Hematopoietic multipotent progenitor cell treated with erythropoietin and hydrocortisone succinate and interleukin-3 and kit ligand, for 15 days (in vitro differentiated cells): ENCODE data around the gene ZNF514.
"Not testable (repeated sequence)": the region's sequence is repeated elsewhere in the genome, so short reads cannot be mapped to it uniquely, and the experiment has no call there.

Experiments used
- DNase-seq: peaks from one replicate; pipeline ENCODE4 v3.0.0-alpha.2; 2015; ENCODE audit warnings: low spot score

The ZNF514 gene

DNA sequence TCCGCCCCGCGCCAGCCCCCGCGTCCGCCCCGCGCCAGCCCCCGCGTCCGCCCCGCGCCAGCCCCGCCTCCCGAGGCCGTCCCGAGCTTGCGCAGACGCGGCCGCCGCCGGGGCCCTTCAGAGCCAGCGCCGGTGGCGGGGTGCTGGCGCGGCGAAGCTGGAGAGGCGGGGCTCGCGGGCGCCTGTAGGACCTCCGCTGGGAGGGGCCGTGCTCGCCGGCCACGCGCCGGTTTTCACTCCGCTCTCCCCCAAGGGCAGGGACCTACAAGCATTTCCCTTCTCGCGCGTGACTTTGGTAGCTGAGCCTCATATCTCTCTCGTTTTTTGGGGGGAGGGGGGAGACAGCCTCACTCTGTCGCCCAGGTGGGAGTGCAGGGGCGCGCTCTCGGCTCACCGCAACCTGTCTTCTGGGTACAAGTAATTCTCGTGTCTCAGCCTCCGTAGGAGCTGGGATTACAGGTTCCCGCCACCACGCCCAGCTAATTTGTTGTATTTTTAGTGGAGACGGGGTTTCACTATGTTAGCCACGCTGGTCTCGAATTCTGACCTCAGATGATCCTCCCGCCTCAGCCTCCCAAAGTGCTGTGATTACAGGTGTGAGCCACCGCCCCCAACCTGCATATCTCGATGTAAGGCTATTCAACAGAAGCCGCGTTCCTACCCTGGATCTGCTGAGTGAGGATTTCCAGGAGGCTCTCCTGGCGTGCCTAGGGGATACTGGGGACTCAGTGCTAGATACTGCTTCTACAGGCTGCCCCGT lies at the start of gene ZNF514:
TSS of gene ZNF514 (minus strand) at position 159 of the 760 bp plus-strand sequence. CDS start 6,595 bp downstream, outside the sequence.
- peak; percentile 63 for DNase-seq

DNA sequence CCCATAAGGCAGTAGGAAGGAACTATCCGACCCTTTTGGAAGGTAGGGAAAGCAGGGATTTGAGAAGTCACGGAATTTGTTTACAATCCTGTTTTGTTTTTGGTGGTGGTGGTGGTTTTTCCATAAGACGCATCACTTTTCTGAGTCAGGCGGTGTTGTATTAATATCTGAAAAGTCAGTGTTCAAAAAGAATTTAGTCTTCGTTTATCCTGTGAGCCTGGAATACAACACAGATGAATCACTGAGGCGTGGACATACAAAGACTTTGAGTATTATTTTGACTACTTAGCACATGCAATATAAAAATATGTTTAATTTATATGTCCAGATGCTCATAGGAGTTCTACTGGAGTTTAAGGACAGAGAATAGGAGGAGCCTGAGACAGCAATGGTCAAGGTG lies 48.5 kb upstream of the ZNF514 start:
- DNase-seq: no peak

DNA sequence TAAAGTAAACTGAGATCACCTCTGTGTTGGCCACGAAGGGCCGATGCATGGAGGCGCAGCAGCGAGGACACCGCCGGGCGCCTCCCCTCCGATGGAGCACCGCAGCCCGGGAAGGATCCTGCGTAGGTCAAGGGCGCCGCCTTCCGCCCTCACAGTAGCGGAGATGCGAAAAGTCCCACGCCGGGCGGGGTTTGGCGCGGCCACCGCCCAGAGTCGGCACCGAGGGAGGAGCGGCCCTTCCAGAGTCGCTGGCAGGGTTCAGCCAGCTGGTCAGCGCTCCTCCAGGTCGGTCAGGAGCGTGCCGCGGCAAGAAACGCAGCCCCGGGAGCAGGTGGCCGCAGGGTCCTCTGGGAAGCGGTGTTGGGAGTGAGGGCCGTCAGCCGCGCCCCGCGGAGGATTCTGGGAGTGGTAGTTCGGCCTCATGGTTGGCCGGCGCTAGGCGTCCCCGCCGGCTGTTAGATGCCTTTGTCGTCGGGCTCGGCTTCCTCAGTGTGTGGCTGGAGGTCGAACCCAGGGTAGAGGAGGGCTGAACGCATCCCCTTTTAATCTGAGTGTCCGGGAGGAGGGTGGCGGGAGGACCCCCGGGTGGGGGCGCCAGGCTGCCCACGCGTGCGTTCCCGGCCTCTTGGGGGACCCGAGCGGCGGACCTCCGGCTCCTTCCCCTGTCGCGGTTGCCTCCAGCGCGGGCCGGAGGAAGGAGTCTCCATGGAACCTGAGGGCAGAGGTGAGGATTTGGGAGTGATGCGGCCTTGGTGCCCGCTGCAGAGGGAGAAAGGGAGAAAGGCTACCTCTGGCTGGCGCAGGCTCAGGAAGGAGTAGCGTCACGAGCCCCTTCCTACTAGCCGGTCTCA lies 47.7 kb upstream of the ZNF514 start, which contains the start of gene ZNF892:
TSS of gene ZNF892 (plus strand) at position 411 of the 851 bp plus-strand sequence. CDS start at position 706, 295 bp downstream.
- peak; percentile 38 for DNase-seq

DNA sequence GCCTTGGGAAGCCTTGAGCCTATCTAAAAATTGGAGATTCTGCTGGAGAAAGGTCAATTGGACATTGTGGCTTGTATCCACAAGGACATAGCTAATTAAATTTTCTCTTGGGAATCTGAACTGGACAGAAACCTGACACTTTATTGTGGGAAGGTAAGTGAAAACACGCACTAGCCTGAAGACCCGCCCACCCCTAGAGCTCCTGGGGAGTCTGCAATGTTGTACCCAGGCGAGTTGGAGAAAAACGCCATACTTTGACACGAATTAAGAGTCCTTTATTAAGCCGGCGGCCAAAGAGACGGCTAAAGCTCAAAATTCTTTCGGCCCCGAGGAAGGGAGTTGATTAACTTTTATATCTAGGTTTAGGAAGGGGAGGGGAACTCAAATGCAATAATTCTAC lies 46.4 kb upstream of the ZNF514 start:
- no peak for DNase-seq

DNA sequence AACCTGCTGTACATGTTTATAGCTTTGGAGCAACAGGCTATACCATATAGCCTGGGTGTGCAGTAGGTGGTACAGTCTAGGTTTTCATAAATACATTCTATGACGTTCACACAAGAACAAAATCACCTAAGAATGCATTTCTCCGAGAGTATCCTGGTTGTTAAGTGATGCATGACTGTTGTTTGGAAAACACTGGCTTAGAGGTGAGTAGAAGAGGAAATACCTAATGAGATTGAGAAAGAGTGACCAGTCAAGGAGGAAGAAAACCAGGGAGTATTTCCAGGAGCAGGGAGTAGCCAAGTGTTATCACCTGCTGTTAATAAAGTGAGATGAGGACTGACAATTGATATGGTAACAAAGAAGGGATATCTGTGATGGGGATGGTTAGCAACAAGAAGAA lies 44.7 kb upstream of the ZNF514 start:
- no peak for DNase-seq

DNA sequence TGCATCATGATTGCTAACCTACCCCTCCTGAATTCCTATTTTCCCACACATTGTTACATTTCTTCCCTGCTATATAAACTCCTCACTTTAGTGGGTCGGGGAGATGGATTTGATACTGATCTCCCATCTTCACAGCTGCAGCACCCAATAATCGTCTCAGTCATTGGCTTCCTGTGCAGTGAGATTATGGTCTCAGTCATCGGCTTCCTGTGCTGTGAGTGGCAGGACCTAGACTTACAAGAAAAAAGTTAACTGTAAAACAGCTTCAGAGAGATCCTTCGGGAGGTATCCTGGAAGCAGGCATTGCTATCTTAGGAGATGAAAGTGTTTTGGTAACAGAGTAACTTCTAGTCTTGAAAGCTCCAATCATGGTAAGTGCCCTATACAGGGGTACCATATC lies 44.3 kb upstream of the ZNF514 start:
- DNase-seq: no peak

DNA sequence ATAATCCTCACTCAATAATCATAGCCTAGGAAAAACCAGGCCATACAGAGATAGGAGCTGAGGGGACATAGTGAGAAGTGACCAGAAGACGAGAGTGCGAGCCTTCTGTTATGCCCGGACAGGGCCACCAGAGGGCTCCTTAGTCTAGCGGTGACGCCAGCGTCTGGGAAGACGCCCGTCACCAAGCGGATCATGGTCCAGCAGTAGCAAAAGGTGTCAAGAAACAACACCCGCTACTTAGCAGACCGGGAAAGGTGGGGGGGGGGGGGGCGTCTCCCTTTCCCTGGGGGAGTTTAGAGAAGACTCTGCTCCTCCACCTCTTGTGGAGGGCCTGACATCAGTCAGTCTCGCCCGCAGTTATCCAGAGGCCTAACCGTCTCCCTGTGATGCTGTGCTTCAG lies 33.3 kb upstream of the ZNF514 start:
- not testable (repeated sequence) for DNase-seq

GRCh38 chr2:95185973-95186372 lies 26.3 kb upstream of the ZNF514 start:
- DNase-seq: no peak

DNA sequence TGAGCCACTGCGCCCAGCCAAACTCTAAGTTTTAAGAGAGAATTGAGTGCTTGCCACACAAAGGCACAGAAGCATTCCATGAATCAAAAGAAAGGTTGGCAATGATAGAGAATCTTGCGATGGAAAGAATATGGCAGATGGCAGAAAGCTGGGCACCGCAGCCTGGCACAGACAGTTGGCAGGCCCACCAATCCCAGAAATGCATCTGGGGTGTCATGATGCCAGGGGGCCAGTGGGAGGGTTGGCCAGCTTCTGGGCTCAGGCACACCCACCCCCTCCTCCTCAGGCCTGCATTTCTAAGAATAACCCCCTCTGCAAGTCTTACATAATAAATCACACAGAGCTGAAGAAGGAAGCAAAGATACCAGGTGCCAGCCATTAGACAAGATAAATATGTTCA lies 25.5 kb upstream of the ZNF514 start:
- no peak for DNase-seq

DNA sequence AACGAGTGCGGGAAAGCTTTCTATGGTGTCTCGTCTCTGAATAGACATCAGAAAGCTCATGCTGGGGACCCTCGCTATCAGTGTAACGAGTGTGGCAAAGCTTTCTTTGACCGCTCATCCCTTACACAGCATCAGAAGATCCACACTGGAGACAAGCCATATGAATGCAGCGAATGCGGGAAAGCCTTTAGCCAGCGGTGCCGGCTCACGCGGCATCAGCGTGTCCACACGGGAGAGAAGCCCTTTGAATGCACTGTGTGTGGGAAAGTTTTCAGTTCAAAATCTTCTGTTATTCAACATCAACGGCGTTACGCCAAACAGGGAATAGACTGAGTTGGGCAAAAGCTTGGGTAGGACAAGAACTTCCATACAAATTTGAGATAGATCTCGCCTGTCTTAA lies 22.1 kb upstream of the ZNF514 start:
- DNase-seq: no peak

DNA sequence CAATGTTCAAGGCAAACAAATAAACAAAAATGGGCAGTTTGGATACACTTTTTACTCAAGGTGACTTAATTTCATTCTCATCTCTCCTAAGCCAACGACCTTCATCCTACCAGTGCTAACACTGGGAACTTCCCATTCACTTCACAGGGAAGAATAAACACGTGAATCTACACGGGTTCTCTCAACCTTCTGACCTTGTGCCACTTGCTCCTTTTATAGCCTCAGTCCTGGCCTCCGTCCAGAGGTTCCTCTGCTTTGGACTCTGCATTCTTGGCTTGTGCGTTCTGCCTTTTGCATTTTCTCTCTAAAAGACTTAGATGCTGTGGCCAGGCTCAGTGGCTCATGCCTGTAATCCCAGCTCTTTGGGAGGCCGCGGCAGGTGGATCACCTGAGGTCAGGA lies 19.8 kb upstream of the ZNF514 start:
- no peak for DNase-seq

- DNase-seq: no peak
Measured at GRCh38 chr2:95174031-95174542, 14.4 kb upstream of the ZNF514 start.

- no peak for DNase-seq
Measured at GRCh38 chr2:95171902-95172301, 12.3 kb upstream of the ZNF514 start.

GRCh38 chr2:95166065-95166763 lies 6.6 kb upstream of the ZNF514 start:
- DNase-seq: no peak

- DNase-seq: peak; percentile 97
Measured at GRCh38 chr2:95165371-95166064, 5.9 kb upstream of the ZNF514 start, which contains the start of gene ZNF2. Gene ZNF2 (plus strand): TSS chr2:95165809. CDS start chr2:95176227, 10,418 bp downstream.

DNA sequence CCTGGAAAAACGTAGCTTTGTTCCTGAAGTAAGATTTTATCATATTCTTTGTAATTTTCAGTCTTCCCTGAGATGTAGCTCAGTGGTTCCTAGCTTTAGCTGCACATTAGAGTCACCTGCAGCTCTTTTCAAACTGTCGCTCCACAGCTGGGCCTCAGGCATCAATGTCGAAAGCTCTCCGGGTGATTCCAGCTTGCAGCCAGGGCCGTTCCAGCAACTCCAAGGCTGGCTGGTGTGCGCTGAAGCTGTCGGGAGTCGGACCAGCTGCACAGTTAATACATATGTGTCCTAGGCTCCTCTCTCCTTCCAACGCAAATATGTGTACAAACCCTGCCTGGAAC lies 5.4 kb upstream of the ZNF514 start:
- DNase-seq: no peak

DNA sequence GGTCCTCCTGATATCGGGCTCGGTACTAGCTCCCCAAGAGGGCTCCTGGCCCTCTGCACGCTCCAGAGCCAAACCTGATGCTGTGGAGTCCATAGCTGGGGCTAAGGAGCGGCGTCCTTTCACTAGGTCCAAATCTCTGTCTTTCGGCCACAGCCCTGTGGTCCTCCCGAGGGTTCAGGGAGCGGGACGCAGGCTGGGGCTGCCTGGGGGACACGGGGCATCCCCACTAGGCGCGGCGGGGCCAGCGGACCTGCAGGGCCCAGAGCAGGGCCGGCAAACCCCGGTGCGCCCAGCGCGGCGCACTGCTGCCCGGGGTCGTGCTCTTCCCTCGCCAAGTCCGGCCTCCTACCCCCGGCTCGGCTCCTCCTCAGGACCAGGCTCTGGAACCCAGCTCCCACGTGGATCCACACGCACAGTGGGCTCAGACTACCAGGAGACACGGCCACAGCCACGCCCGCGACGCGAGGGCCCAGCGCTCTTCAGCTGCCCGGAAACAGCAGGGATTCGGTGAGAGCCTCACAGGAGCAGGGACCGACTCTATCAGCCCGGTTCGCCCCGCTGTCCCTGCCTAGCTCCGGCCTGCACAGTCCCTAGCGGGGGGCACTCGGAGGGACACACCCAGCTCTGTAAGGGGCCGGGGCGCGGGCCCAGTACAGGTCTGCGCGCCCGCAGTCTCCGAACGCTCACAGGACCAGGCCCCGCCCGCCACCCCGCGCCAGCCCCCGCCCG lies 593 bp downstream of the ZNF514 start:
- peak; percentile 23 for DNase-seq

- no peak for DNase-seq
Measured at GRCh38 chr2:95158441-95158840, 1.2 kb downstream of the ZNF514 start.

DNA sequence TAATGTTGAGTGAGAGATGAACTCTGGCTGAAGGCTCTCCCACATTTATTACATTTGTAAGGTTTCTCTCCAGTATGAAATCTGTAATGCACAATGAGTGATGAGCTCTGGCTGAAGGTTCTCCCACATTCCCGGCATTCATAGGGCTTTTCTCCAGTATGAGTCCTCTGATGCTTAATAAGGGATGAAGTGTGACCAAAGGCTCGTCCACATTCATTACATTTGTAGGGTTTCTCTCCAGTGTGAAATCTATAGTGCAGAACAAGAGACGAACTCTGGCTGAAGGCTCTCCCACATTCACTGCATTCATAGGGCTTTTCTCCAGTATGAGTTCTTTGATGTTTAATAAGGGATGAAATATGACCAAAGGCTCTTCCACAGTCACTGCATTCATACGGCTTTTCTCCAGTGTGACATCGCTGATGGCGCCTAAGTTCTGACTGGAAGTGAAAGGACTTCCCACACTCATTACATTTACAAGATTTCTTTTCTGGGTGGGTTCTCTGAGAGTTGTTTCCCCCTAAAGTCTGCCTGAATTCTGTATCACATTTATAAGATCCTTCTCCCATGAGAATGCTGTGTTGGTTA lies 10.2 kb downstream of the ZNF514 start:
- DNase-seq: no peak

DNA sequence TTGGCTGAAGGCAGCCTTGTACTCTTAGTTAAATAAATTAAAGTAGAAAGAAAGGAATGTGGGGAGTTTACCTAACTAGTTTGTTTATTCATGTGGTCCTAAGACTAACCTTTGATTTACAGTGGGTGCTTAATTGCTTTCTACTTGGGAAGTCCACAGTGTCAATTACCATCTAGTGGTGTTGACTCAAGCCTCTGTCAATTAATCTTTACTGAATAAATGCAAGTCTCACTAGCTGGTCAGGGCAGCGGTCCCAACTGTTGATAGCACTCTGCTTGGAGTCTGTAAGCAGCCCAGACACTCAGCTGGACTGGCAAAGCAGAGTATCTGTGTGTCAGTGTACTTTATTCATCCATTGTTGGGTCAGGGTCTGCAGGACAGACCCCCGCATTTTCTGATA lies 15.8 kb downstream of the ZNF514 start:
- DNase-seq: no peak

DNA sequence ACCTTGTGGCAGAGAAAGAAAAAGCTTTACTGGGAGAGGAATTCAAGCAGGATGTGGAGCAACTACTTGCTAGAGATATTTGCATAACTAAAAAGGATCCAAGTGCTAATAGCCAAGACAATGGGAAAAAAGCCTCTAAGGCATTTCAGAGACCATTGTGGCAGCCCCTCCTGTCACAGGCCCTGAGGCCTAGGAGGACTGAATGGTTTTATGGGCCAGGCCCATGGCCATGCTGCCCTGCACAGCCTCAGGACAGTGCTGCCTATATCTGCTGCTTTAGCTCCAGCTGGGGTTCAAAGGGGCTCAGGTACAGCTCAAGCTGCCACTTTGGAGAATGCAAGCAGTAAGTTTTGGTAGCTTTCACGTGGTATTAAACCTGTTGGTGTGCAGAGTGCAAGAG lies 20.9 kb downstream of the ZNF514 start:
- DNase-seq: no peak
